HepG2 (cell line): ENCODE results near the gene SLC28A1. TPM values are rescaled to one million over a fixed set of nuclear protein-coding genes. Genes with fewer than 3 reads are reported as not detected.

Experiments used
- ATAC-seq: fragments of 200-7000 bp; cut with Tn5 transposase; 3 replicates; pipeline ENCODE4 v1.9.1; 2020; ENCODE audit warnings: mild to moderate bottlenecking, moderate library complexity
- BruUV-seq: library from RNA; stranded (reverse); fragments of 400-500 nt; replicated peaks from 2 replicates; lab custom pipeline; 2021; lab: Mats Ljungman, UMichigan
- CTCF ChIA-PET: fragments of 300-600 bp; formaldehyde crosslinking; extraction: SDS; loops from one replicate; lab custom pipeline; 2021; ENCODE audit warnings: low total read pairs, inconsistent platforms, low intra/inter-chr PET ratio; lab: Yijun Ruan, JAX
- POLR2A ChIA-PET: fragments of 350-600 bp; sonication (Branson Sonifier 250); formaldehyde crosslinking; loops from one replicate; lab custom pipeline; 2020; ENCODE audit warnings: antibody characterized with exemption, inconsistent platforms; lab: Yijun Ruan, JAX
- DNase-seq: peaks from one replicate; pipeline ENCODE4 v3.0.0-alpha.2; 2015; ENCODE audit warnings: low spot score
- FAIRE-seq: peaks from 3 replicates; lab custom pipeline; 2011; peaks lifted over from hg19 to GRCh38; lab: Jason Lieb, UNC
- H2AFZ ChIP-seq: one replicate; pipeline ENCODE4 v1.6.1; 2011; ENCODE audit warnings: low read length, inconsistent platforms
- H3K27ac ChIP-seq: fragments of 300-600 bp; 3 replicates; pipeline ENCODE4 v1.8.0; 2011; ENCODE audit warnings: mixed run types, mild to moderate bottlenecking, mixed read lengths, low read length, inconsistent platforms; ENCODE audit not compliant: insufficient read depth; ENCODE audit errors: extremely low read length
- H3K27me3 ChIP-seq, 2 experiments: fragments of 200-600 bp in 1 of 2; 2 replicates in 1 of 2; 3 replicates in 1 of 2; pipeline versions ENCODE4 v1.6.0 to v1.8.0; 2011; ENCODE audit warnings: low read length in 2 of 2, mild to moderate bottlenecking in 2 of 2, moderate library complexity in 2 of 2, inconsistent platforms in 1 of 2; ENCODE audit not compliant: insufficient read depth in 2 of 2, control insufficient read depth in 1 of 2
- H3K36me3 ChIP-seq, 2 experiments: fragments of 200-600 bp in 1 of 2; replicated peaks in 1 of 2; 2 replicates in 1 of 2; 3 replicates in 1 of 2; pipeline versions ENCODE4 v1.5.1 to v1.8.0; 2011; ENCODE audit warnings: low read length in 2 of 2, inconsistent platforms in 1 of 2; ENCODE audit not compliant: insufficient read depth in 2 of 2, control insufficient read depth in 1 of 2
- H3K4me1 ChIP-seq: 2 replicates; pipeline ENCODE4 v1.5.1; 2012; ENCODE audit warnings: low read length, inconsistent platforms; ENCODE audit not compliant: insufficient read depth
- H3K4me2 ChIP-seq: 2 replicates; pipeline ENCODE4 v1.6.0; 2011; ENCODE audit warnings: low read depth, low read length, inconsistent platforms
- H3K4me3 ChIP-seq, 3 experiments: fragments of 200-600 bp in 1 of 3; sonication (generic), shearing (Covaris generic) in 1 of 3; replicated peaks in 1 of 3; 2 replicates each; pipeline ENCODE4 v1.5.1; 2011 to 2016; ENCODE audit warnings: low read length in 3 of 3, inconsistent platforms in 2 of 3, low read depth in 2 of 3, mild to moderate bottlenecking in 2 of 3, control low read depth in 1 of 3, mixed read lengths in 1 of 3; ENCODE audit not compliant: insufficient read depth in 1 of 3
- H3K79me2 ChIP-seq: one replicate; pipeline ENCODE4 v1.6.1; 2011; ENCODE audit warnings: low read length, inconsistent platforms; ENCODE audit not compliant: insufficient read depth
- H3K9ac ChIP-seq: 2 replicates; pipeline ENCODE4 v1.6.0; 2011; ENCODE audit warnings: mild to moderate bottlenecking, low read depth, low read length, inconsistent platforms; ENCODE audit not compliant: insufficient read depth
- H3K9me3 ChIP-seq: 2 replicates; pipeline ENCODE4 v1.5.1; 2012; ENCODE audit warnings: mild to moderate bottlenecking, low read length
- H4K20me1 ChIP-seq: 2 replicates; pipeline ENCODE4 v1.6.0; 2011; ENCODE audit warnings: inconsistent platforms, mild to moderate bottlenecking, low read length, moderate library complexity; ENCODE audit not compliant: insufficient read depth
- GLI4 ChIP-seq: sonication (generic); formaldehyde crosslinking; IDR thresholded peaks from 2 replicates; pipeline ENCODE4 v1.5.1; 2020; ENCODE audit warnings: missing genetic modification reagents, mild to moderate bottlenecking, moderate library complexity, borderline replicate concordance
- NFYB ChIP-seq: sonication (generic); formaldehyde crosslinking; IDR thresholded peaks from 2 replicates; pipeline ENCODE4 v1.4.0; 2020; ENCODE audit warnings: missing genetic modification reagents
- SMAD3 ChIP-seq: sonication (generic); formaldehyde crosslinking; IDR thresholded peaks from 2 replicates; pipeline ENCODE4 v1.4.0; 2020; ENCODE audit warnings: missing genetic modification reagents
- TCF7 ChIP-seq: sonication (generic); IDR thresholded peaks from 2 replicates; pipeline ENCODE4 v1.6.1; 2016; ENCODE audit warnings: antibody characterized with exemption, low read depth
- ZBTB7B ChIP-seq: sonication (generic); formaldehyde crosslinking; IDR thresholded peaks from 2 replicates; pipeline ENCODE4 v1.4.0; 2020; ENCODE audit warnings: missing genetic modification reagents
- ZNF260 ChIP-seq: sonication (generic); formaldehyde crosslinking; IDR thresholded peaks from 2 replicates; pipeline ENCODE4 v1.4.0; 2020; ENCODE audit warnings: missing genetic modification reagents, low read depth, mild to moderate bottlenecking, borderline replicate concordance
- ZNF34 ChIP-seq: sonication (generic); formaldehyde crosslinking; IDR thresholded peaks from 2 replicates; pipeline ENCODE4 v1.4.0; 2020; ENCODE audit warnings: mild to moderate bottlenecking, missing genetic modification reagents, borderline replicate concordance
- ZNF607 ChIP-seq: sonication (generic); formaldehyde crosslinking; IDR thresholded peaks from 2 replicates; pipeline ENCODE4 v1.5.1; 2020; ENCODE audit warnings: missing genetic modification reagents, mild to moderate bottlenecking, borderline replicate concordance
- ZNF614 ChIP-seq: IDR thresholded peaks from 2 replicates; pipeline ENCODE4 v1.6.1; 2018; ENCODE audit warnings: missing biosample characterization, missing genetic modification reagents, inconsistent platforms, borderline replicate concordance
- ZNF788 ChIP-seq: sonication (generic); formaldehyde crosslinking; IDR thresholded peaks from 2 replicates; pipeline ENCODE4 v1.5.0; 2020; ENCODE audit warnings: mild to moderate bottlenecking, missing genetic modification reagents, borderline replicate concordance
- WGBS: methylation state at CpG from one replicate; pipeline ENCODE4 v1.1.6; 2017; ENCODE audit warnings: low lambda C conversion rate; 5-methylcytosine and 5-hydroxymethylcytosine counted together
- in situ Hi-C: cut with HindIII; loops from 2 replicates; pipeline ENCODE4 v1.10.0; 2017; ENCODE audit warnings: low pct_unique_long_range_greater_than_20kb; ENCODE audit not compliant: extremely low pct_ligation_motif_present
- intact Hi-C: fragments of 100-400 bp; cut with micrococcal nuclease; formaldehyde crosslinking; loops from one replicate; pipeline ENCODE4 v1.10.0; 2022; ENCODE audit not compliant: unreplicated experiment
- polyA plus RNA-seq, 8 experiments: library from polyadenylated mRNA; depleted of rRNA in 3 of 8; stranded (reverse) in 7 of 8; unstranded in 1 of 8; fragments of >200 nt; fragmentation: Illumina TruSeq in 4 of 8; extraction: Trizol in 4 of 8; gene quantifications; 2 replicates each; pipeline versions ENCODE4 v1.2.1 to v1.2.3, GENCODE V29; 2011 to 2016; ENCODE audit warnings: low read depth in 4 of 8, missing spikeins in 1 of 8, mixed read lengths in 1 of 8; ENCODE audit not compliant: insufficient read depth in 1 of 8
- total RNA-seq, 5 experiments: library from RNA; depleted of rRNA; stranded (reverse); fragments of >200 nt; fragmentation: Illumina TruSeq; extraction: Trizol; gene quantifications; 2 replicates each; pipeline ENCODE4 v1.2.3, GENCODE V29; 2016; ENCODE audit warnings: low read depth in 1 of 5
- TF ChIP-seq, protein P1 (sequence below): IDR thresholded peaks from 2 replicates; pipeline ENCODE4 v1.6.1; 2016; ENCODE audit warnings: missing compliant biosample characterization, missing genetic modification reagents, borderline replicate concordance
- TF ChIP-seq, protein P2 (sequence below), 2 experiments: sonication (generic) in 1 of 2; formaldehyde crosslinking in 1 of 2; IDR thresholded peaks; 2 replicates each; pipeline versions ENCODE4 v1.6.1 to v1.9.0; 2014 to 2022; ENCODE audit warnings: antibody characterized with exemption in 1 of 2, borderline replicate concordance in 1 of 2, inconsistent platforms in 1 of 2, low read depth in 1 of 2, missing genetic modification reagents in 1 of 2
- TF ChIP-seq, protein P3 (sequence below): sonication (generic); formaldehyde crosslinking; IDR thresholded peaks from 2 replicates; pipeline ENCODE4 v1.5.1; 2020; ENCODE audit warnings: missing genetic modification reagents, mild to moderate bottlenecking, borderline replicate concordance

SLC28A1 gene
- total and polyA plus RNA-seq, 2 of the 13 experiments (the other 11 are each of a cell fraction or from before 2014, with no cell fraction given) = 0.31 to 5.8 TPM

DNA sequence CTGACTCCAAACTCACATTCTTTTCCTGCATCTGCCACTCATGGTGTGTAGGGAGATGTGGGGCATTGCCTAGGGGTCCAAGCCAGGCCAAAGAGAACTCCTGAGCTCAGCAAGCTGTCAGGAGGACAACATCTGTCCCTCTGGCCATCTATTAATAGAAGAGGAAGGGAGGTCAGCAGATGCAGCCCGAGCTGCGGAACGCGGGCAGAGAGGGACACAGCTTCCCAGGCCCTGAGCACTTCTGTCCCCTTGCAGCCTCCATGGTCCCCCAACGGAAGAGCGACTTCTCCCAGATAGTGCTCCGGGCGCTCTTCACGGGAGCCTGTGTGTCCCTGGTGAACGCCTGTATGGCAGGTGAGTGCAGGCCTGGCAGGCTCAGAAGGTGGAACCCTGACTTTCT lies 59.8 kb downstream of the SLC28A1 start:
- intact Hi-C loops = no loop called here
- H3K4me3 ChIP-seq = no peak overlapping the region
- ATAC-seq = no peak; the same call in 2 of the 3 replicates
- in situ Hi-C loops = no loop called here
- WGBS = 86% methylated on average over 6 of the region's 10 CpGs
- H3K79me2 ChIP-seq = no peaks in the 10 kb centered on the region
- no TSS peak for BruUV-seq
- no peak overlapping the region for H2AFZ ChIP-seq
- H3K9ac ChIP-seq = no peak overlapping the region
- no peak for DNase-seq
- no peaks in the 10 kb centered on the region for H4K20me1 ChIP-seq
- no peaks in the 10 kb centered on the region for H3K9me3 ChIP-seq
- FAIRE-seq = no peak
- no peaks in the 10 kb centered on the region; a peak in 1 of 5 replicates for H3K27me3 ChIP-seq
- H3K27ac ChIP-seq = no peak overlapping the region
- H3K36me3 ChIP-seq = no peaks in the 10 kb centered on the region
- CTCF ChIA-PET = no interaction called here
- H3K4me2 ChIP-seq = no peak overlapping the region
- no peak for TF ChIP-seq SMAD3 (CRISPR knock-in tag)
- TF ChIP-seq, protein P1, sequence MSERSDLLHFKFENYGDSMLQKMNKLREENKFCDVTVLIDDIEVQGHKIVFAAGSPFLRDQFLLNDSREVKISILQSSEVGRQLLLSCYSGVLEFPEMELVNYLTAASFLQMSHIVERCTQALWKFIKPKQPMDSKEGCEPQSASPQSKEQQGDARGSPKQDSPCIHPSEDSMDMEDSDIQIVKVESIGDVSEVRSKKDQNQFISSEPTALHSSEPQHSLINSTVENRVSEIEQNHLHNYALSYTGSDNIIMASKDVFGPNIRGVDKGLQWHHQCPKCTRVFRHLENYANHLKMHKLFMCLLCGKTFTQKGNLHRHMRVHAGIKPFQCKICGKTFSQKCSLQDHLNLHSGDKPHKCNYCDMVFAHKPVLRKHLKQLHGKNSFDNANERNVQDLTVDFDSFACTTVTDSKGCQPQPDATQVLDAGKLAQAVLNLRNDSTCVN (CRISPR knock-in tag) = no peak
- TF ChIP-seq, protein P2, sequence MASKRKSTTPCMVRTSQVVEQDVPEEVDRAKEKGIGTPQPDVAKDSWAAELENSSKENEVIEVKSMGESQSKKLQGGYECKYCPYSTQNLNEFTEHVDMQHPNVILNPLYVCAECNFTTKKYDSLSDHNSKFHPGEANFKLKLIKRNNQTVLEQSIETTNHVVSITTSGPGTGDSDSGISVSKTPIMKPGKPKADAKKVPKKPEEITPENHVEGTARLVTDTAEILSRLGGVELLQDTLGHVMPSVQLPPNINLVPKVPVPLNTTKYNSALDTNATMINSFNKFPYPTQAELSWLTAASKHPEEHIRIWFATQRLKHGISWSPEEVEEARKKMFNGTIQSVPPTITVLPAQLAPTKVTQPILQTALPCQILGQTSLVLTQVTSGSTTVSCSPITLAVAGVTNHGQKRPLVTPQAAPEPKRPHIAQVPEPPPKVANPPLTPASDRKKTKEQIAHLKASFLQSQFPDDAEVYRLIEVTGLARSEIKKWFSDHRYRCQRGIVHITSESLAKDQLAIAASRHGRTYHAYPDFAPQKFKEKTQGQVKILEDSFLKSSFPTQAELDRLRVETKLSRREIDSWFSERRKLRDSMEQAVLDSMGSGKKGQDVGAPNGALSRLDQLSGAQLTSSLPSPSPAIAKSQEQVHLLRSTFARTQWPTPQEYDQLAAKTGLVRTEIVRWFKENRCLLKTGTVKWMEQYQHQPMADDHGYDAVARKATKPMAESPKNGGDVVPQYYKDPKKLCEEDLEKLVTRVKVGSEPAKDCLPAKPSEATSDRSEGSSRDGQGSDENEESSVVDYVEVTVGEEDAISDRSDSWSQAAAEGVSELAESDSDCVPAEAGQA (IDR thresholded peaks at IDR 0.05; ENCODE audit: low read depth) = no peak
- TF ChIP-seq, protein P2 (CRISPR knock-in tag; IDR thresholded peaks at IDR 0.05; ENCODE audit: borderline replicate concordance) = no peak
- no peak for TF ChIP-seq TCF7
- TF ChIP-seq ZNF260 (CRISPR knock-in tag) = no peak
- TF ChIP-seq NFYB (CRISPR knock-in tag) = no peak
- no peak for TF ChIP-seq ZNF788 (CRISPR knock-in tag)
- TF ChIP-seq GLI4 (CRISPR knock-in tag) = no peak
- no peak for TF ChIP-seq ZNF614 (CRISPR knock-in tag)
- TF ChIP-seq ZBTB7B (CRISPR knock-in tag) = no peak
- TF ChIP-seq ZNF607 (CRISPR knock-in tag) = no peak
- TF ChIP-seq ZNF34 (CRISPR knock-in tag) = no peak
- TF ChIP-seq, protein P3, sequence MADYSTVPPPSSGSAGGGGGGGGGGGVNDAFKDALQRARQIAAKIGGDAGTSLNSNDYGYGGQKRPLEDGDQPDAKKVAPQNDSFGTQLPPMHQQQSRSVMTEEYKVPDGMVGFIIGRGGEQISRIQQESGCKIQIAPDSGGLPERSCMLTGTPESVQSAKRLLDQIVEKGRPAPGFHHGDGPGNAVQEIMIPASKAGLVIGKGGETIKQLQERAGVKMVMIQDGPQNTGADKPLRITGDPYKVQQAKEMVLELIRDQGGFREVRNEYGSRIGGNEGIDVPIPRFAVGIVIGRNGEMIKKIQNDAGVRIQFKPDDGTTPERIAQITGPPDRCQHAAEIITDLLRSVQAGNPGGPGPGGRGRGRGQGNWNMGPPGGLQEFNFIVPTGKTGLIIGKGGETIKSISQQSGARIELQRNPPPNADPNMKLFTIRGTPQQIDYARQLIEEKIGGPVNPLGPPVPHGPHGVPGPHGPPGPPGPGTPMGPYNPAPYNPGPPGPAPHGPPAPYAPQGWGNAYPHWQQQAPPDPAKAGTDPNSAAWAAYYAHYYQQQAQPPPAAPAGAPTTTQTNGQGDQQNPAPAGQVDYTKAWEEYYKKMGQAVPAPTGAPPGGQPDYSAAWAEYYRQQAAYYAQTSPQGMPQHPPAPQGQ (CRISPR knock-in tag) = no peak
- H3K4me1 ChIP-seq = peaks cover 26% of the 10 kb centered on the region
- POLR2A ChIA-PET = no interaction called here
